Testis (tissue), 3 donors: Measurements from ENCODE around the gene AGAP1. TPM values are rescaled to one million over a fixed set of nuclear protein-coding genes. Genes with fewer than 3 reads are reported as not detected.

Source experiments
- DNase-seq: peaks from one replicate; pipeline ENCODE4 v3.0.0-alpha.2; 2019
- H3K27ac ChIP-seq, 2 donors: fragments of 200-600 bp; sonication (generic); one replicate each; pipeline ENCODE4 v1.5.1; 2019
- H3K27me3 ChIP-seq: fragments of 200-600 bp; sonication (generic); one replicate; pipeline ENCODE4 v1.5.1; 2019
- H3K36me3 ChIP-seq: fragments of 200-600 bp; sonication (generic); one replicate; pipeline ENCODE4 v1.5.1; 2017; ENCODE audit warnings: low read depth; ENCODE audit errors: missing control alignments
- H3K4me1 ChIP-seq: fragments of 200-600 bp; sonication (generic); one replicate; pipeline ENCODE4 v1.5.1; 2019
- H3K4me3 ChIP-seq, 2 donors: fragments of 200-600 bp; sonication (generic); one replicate each; pipeline ENCODE4 v1.5.1; 2017 to 2019
- H3K9me3 ChIP-seq: fragments of 200-600 bp; sonication (generic); one replicate; pipeline ENCODE4 v1.5.1; 2017
- CTCF ChIP-seq, 3 experiments: fragments of 450-650 bp in 2 of 3; fragments of 200-600 bp in 1 of 3; sonication (generic) in 1 of 3; IDR thresholded peaks; one replicate each; pipeline ENCODE4 v1.5.1; 2016 to 2019; ENCODE audit warnings: antibody characterized with exemption in 3 of 3, mild to moderate bottlenecking in 2 of 3, moderate library complexity in 1 of 3
- POLR2A ChIP-seq: fragments of 450-650 bp; IDR thresholded peaks from one replicate; pipeline ENCODE4 v1.6.1; 2017; ENCODE audit warnings: antibody characterized with exemption, mild to moderate bottlenecking, moderate library complexity
- WGBS, 2 donors: methylation state at CpG; one replicate each; pipeline ENCODE4 v1.1.5; 2018; 5-methylcytosine and 5-hydroxymethylcytosine counted together
- intact Hi-C: fragments of 100-400 bp; cut with DNase I; formaldehyde crosslinking; loops from one replicate; pipeline ENCODE4 v1.15.1; 2023; ENCODE audit warnings: low total_unique reads
- polyA plus RNA-seq: library from polyadenylated mRNA; stranded (reverse); fragments of 350-450 nt; fragmentation: Illumina TruSeq; extraction: RNeasy Lipid Tissue Mini Kit (QIAGEN cat#74804); gene quantifications from one replicate; pipeline ENCODE4 v1.2.3, GENCODE V29; 2014; ENCODE audit warnings: low read depth, low replicate concordance; ENCODE audit not compliant: insufficient read depth
- total RNA-seq, 2 donors: library from RNA; depleted of rRNA; stranded (reverse); fragments of >200 nt; gene quantifications; one replicate each; pipeline ENCODE4 v1.2.3, GENCODE V29; 2016

Gene AGAP1
- total and polyA plus RNA-seq, 3 donors from 2014 or later: 21.4 to 45.5 (median 40.7) TPM

DNA sequence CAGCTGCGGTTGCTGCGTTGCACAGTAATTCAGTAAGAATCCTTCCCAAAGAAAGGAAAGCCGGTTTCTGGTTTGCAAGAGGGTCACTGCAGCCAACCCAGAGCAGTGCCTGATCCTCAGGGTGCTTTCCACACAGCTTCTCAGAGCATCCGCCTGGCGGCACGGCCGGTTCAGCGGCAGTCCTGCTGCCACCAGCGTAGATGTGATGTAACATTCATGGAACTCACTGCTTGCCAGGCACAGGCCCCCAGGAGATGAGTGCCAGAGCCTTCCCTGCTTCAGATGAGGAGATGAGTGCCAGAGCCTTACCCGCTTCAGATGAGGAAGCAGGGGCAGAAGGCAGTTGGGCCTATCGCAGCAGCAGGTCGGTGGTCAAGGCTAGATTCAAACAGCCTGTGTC is 444.1 kb downstream of the AGAP1 start:
- DNase-seq: no peak
- Histone ChIP-seq H3K4me1 (no peaks in the 10 kb centered on the region), H3K9me3 (no peaks in the 10 kb centered on the region), H3K4me3 (no peak overlapping the region), H3K27ac (no peak overlapping the region), H3K36me3 (no peaks in the 10 kb centered on the region), H3K27me3 (no peaks in the 10 kb centered on the region)
- intact Hi-C loops: no loop called here
- TF ChIP-seq CTCF (IDR thresholded peaks at IDR 0.05) (no peak), POLR2A (no peak)
- WGBS, 2 donors: 81 to 87% methylated on average over 10 to 12 of the region's 12 CpGs

GRCh38 chr2:235938611-235939010 is 444.8 kb downstream of the AGAP1 start:
- intact Hi-C loops: no loop called here
- no peak for DNase-seq
- Histone ChIP-seq H3K4me3 (no peak overlapping the region), H3K27ac (no peak overlapping the region), H3K36me3 (no peaks in the 10 kb centered on the region), H3K27me3 (no peaks in the 10 kb centered on the region), H3K9me3 (no peaks in the 10 kb centered on the region), H3K4me1 (no peaks in the 10 kb centered on the region)
- TF ChIP-seq CTCF (IDR thresholded peaks at IDR 0.05): no peak
- no peak for TF ChIP-seq POLR2A
- WGBS, 2 donors: 87 to 88% methylated on average over 14 of the region's 14 CpGs

- Histone ChIP-seq H3K4me3 (no peak overlapping the region), H3K27ac (no peak overlapping the region), H3K4me1 (no peaks in the 10 kb centered on the region), H3K36me3 (no peaks in the 10 kb centered on the region), H3K27me3 (no peaks in the 10 kb centered on the region), H3K9me3 (no peaks in the 10 kb centered on the region)
- WGBS, 2 donors: 90 to 99% methylated on average over 6 of the region's 6 CpGs
- TF ChIP-seq POLR2A: no peak
- TF ChIP-seq CTCF (IDR thresholded peaks at IDR 0.05): no peak
- intact Hi-C loops: no loop called here
- DNase-seq: no peak
Measured at GRCh38 chr2:235939471-235939870, 445.6 kb downstream of the AGAP1 start.

DNA sequence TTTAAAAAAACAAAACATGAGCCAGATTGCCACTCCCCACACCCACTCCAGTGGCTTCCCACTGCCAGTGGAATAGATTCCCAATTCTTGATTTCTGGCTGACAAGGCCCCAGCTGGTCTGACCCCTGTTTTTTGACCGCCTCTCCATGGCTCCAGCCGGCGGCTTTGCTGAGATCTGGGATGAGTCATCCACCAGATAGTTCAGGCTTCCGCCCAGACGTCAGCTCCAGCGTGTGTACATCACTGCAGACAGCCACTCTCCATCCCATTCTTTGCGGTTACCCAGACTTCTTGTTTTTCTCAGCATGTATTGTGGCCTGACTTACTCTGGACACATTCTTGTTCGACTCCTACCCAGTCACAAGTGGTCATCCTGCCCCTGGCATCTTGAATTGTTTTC is 446.5 kb downstream of the AGAP1 start:
- Histone ChIP-seq H3K4me3 (no peak overlapping the region), H3K4me1 (no peaks in the 10 kb centered on the region), H3K9me3 (no peaks in the 10 kb centered on the region), H3K27me3 (no peaks in the 10 kb centered on the region), H3K27ac (no peak overlapping the region), H3K36me3 (no peaks in the 10 kb centered on the region)
- 76 to 88% methylated on average over 8 of the region's 8 CpGs for WGBS, 2 donors
- intact Hi-C loops: no loop called here
- no peak for DNase-seq
- no peak for TF ChIP-seq CTCF (IDR thresholded peaks at IDR 0.05)
- TF ChIP-seq POLR2A: no peak

GRCh38 chr2:235944591-235944990 is 450.7 kb downstream of the AGAP1 start:
- Histone ChIP-seq H3K4me3 (no peak overlapping the region), H3K27me3 (no peaks in the 10 kb centered on the region), H3K36me3 (no peaks in the 10 kb centered on the region), H3K9me3 (no peaks in the 10 kb centered on the region), H3K4me1 (no peaks in the 10 kb centered on the region), H3K27ac (no peak overlapping the region)
- intact Hi-C loops: no loop called here
- 89 to 90% methylated on average over 10 of the region's 10 CpGs for WGBS, 2 donors
- DNase-seq: no peak
- TF ChIP-seq POLR2A: no peak
- TF ChIP-seq CTCF (IDR thresholded peaks at IDR 0.05): no peak
